Activated CD4-positive, alpha-beta T cell treated with anti-CD3 and anti-CD28 coated beads, Interleukin-2, amount 50 U/mL, for 16 hours (primary cell): Measurements from ENCODE around the gene CPED1.
"Not testable (repeated sequence)": the region's sequence is repeated elsewhere in the genome, so short reads cannot be mapped to it uniquely, and the experiment has no call there.

Experiments
- DNase-seq: peaks from one replicate; pipeline ENCODE4 v3.0.0-alpha.2; 2020

Gene CPED1

DNA sequence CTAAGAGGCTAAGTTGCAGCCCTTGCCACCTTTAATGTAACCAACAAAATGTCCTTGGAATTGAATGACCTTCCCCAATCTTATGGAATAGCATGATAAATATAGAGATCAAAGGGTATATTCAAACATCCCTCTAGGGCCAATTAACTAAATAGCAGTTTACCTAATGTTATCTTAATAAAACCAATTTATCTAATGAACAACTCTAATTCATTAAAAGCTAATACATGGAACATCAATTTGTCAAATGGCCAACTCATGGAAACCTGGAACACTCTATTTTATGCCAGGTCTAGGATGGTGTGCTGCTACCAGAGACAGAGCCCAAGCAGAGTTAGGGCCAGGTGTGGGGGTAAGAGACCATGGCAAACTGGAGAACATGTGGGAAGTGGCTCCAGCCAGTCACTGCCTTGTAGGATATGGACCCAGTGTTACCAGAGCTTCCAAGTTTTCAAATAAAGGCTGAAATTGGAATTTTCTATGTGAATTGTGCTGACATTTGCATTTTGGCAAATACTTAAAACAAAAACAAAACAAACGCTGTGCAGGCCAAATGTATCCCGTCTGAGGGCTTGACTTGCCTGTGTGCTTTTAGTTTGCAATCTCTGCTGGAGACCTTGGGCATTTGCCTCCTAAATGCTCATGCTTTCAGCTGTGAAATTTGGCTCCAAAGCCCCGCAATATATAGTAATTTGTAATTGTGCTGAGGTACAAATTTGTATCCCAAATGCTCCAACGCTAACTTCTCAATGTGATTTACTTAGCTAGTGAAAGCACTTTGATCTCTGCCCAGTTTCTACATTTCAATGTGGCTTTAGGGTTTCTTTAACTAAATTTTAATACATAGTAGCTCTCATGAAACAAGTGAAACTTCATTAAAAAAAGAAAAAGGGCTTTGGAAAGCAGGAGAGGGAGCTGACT lies 55.1 kb downstream of the CPED1 start:
- no peak for DNase-seq

GRCh38 chr7:121045090-121045489 lies 56.6 kb downstream of the CPED1 start:
- no peak for DNase-seq

DNA sequence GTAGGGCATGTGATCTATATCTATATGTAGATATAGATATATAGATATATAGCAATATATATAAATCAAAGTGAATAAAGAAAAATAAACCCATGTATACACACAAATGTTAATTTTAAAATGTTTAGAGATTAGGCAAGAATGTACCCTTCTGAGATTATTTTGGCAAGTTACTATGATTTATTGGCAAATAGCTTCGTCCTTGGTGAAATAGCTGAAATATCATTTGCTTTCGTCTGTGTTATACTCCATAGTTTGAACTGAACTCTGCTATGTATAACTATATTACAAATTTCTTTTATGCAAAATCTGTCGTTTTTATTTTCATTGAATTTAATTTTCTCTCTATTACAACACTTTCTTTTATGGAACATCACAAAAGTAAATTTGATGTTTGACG lies 57.5 kb downstream of the CPED1 start:
- DNase-seq, result no peak

GRCh38 chr7:121046893-121047468 lies 58.5 kb downstream of the CPED1 start:
- no peak for DNase-seq

DNA sequence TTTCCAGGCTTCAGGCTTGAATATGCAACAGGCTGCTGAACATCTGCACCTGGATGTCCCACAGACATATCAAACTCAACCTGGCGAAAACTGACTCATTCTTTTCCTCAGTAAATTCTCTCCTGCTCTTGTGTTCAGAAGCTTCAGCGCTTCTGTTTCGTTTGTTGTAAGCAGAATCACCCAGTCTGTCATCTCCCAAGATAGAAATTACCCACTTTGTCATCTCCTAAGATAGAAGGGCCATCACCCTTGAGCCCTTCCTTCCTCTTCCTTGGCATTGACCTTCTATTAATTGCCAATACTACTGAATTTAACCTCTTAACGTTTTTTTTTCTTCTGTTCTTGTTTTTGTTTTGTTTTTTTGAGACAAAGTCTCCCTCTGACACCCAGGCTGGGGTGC lies 59.7 kb downstream of the CPED1 start:
- no peak for DNase-seq

GRCh38 chr7:121049028-121049791 lies 60.7 kb downstream of the CPED1 start:
- no peak for DNase-seq

DNA sequence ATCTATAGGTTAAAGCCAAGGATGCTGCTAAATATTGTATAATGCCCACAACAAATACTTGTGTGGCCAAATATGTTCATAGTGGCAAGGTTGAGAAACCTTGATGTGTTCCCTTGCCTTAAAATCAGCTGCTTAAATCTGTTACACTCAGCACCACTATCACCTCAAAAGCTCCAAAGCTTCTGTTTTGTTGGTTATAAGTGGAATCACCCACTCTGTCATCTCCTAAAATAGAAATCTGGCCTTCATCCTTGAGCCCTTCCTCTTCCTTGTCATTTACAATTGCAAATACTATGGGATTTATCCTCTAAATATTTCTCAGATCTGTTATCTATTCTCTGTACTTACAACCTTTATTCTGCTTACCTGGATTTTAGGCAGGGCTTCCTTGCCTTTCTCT lies 61.4 kb downstream of the CPED1 start:
- no peak for DNase-seq

DNA sequence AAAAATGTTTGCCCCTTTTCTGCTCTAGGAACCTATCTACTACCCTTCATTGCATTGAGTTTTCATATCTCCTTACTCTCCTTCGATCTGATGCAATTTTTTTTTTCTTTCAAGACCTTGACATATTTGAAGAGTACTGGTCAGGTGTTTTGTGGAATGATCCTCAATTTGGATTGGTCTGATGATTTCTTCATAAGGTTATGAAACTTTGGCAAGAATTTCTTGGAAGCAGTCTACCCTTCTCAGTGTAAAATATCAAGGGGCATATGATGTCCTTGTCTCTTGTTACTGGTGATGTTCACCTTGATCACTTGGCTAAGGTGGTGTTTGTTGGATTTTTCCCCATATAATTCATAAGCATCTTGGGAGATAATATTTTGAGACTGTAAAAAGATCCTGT lies 64.7 kb downstream of the CPED1 start:
- no peak for DNase-seq

DNA sequence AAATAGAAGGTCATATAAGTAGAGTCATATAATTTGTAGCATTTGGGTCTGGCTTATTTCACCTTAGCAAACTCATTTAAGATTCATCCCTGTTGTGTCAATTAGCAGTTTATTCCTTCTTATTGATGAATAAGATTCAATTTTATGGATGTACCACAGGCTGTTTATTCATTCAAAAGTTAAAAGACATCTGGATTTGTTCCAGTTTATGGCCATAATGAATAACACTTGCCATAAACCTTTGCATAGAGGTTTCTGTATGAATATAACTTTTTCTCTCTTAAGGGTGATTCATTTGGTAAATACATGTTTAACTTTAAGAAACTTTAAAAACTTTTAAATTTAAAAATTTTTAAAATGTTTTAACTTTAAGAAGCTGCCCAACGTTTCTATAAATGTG lies 66.4 kb downstream of the CPED1 start:
- DNase-seq, result no peak

GRCh38 chr7:121057878-121058277 lies 69.4 kb downstream of the CPED1 start:
- no peak for DNase-seq

GRCh38 chr7:121058975-121059374 lies 70.5 kb downstream of the CPED1 start:
- no peak for DNase-seq

GRCh38 chr7:121059979-121060509 lies 71.5 kb downstream of the CPED1 start:
- not testable (repeated sequence) for DNase-seq

GRCh38 chr7:121061677-121062582 lies 73.4 kb downstream of the CPED1 start:
- DNase-seq, result no peak

- DNase-seq, result no peak
Measured at GRCh38 chr7:121062671-121063279, 74.3 kb downstream of the CPED1 start.

- DNase-seq, result not testable (repeated sequence)
Measured at GRCh38 chr7:121067717-121068116, 79.2 kb downstream of the CPED1 start.

DNA sequence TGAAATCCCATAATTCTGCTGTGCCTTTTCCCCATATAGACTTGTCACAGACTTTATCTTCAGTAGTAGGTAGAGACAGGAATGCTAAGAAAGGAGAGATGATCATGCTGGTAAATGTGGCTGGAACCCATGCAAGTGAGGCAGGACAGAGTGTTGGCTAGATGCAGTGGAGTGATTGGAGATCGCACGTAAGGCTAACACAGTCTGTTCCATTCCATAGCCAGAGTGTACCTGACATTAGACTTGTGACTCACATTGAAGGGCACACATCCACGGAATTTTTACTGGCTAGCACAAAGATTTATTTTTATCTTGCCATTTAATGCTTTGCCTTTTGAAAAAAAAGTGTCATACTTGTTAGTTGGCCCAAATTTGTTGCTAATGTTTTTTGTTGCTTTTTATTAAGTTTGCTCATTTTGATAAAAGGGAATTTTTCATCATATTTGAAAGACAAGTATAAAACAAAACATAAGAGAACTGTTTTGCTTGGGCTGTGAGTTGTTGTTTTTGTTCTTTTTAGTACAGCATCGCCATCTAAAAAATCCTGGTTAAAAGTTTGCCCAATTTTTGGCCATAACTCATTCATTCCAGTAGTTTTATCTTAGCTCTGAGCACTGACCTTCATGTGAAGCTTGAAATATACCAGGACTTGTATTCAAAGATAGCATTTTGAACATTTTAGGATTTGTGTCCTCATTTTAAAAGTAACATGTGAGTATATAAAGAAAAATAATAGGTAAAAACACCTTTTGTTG lies 81.0 kb downstream of the CPED1 start:
- DNase-seq, result no peak

DNA sequence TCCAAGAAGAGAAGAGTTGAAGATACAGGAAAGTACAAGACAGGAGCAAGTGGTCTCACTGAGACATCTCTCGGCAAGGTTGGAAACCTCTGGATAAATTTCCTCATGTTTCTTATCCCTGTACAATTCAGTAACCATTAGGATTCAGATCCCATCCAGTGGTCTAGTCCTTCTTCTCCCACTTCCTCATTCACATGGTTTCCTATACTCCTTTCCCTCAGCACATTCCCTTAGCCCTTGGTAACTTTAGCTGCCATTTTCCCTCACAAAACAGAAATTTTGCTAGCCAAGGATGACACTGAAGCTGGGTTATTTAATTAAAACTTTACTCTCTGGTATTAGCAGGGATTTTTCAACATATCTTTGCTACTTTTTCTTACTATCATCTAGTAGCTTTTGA lies 82.6 kb downstream of the CPED1 start:
- DNase-seq, result no peak

GRCh38 chr7:121071662-121072061 lies 83.2 kb downstream of the CPED1 start:
- no peak for DNase-seq

DNA sequence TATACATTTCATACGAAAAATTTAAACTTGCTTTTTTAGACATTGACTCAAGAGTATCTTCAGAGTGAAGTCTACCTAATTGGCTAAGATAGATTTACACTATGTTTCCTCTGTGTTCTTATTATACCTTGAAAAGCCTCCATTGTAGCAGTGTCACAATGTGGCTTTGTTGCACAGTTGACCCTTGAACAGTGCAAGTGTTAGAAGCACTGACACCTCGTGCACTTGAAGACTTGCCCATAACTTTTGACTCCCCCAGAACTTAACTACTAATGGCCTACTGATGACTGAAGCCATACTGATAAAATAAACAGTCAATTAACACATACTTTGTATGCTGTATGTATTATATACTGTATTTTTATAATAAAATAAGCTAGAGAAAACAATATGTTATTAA lies 84.3 kb downstream of the CPED1 start:
- DNase-seq, result no peak

DNA sequence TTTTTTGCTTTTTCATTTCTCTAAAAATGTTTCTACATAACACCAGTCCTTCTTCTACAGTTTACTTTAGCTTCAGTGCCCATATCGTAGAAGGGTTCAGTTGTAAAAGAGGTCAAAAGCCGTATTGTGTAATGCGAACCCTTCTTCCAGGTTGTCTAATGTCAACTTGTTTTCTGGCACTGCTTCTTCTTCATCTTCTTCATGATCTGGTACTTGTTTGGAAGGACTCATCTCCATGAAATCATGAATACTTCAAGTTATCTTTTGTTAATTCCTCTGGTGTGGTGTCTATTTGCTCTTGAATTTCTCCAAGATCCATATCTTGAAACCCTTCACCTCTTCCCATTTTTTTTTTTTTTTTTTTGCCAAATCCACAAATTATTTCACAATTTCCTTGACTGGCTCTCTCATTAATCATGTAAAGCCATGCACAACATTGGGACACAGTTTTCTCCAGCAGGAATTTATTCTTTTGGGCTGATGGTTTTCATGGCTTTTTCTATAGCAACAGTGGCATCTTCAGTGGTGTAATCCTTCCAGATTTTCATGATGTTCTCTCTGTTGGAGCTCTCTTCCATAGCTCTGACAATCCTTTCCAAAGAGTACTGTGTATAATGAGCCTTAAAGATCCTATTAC lies 85.1 kb downstream of the CPED1 start:
- DNase-seq, result no peak

DNA sequence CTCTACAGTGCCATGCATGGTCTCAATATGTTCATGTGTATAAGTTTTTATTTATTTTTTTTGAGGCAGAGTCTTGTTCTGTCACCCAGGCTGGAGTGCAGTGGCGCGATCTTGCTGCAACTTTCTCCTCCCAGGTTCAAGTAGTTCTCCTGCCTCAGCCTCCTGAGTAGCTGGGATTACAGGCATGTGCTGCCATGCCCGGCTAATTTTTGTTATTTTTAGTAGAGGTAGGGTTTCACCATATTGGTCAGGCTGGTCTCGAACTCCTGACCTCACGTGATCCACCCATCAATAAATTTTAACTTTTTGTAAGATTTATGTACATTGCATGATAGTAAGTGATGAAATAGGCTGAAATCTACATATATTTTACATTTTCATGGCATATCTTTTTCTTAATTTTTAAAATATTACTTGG lies 86.9 kb downstream of the CPED1 start:
- not testable (repeated sequence) for DNase-seq
